H1 (cell line): ENCODE data around the gene SCPEP1. TPM values are rescaled to one million over a fixed set of nuclear protein-coding genes. Genes with fewer than 3 reads are reported as not detected.

Experiments used
- CTCF ChIA-PET: fragments of 300-600 bp; sonication (Branson Sonifier 250); formaldehyde crosslinking; loops from one replicate; lab custom pipeline; 2021; ENCODE audit not compliant: partially characterized antibody; lab: Charles Lee
- POLR2A ChIA-PET: fragments of 300-600 bp; sonication (Branson Sonifier 250); formaldehyde crosslinking; loops from one replicate; lab custom pipeline; 2021; ENCODE audit warnings: inconsistent platforms; ENCODE audit not compliant: partially characterized antibody; lab: Charles Lee
- DNase-seq, 2 experiments: peaks; one replicate each; pipeline versions ENCODE4 v3.0.0 to v3.0.0-alpha.2; 2010 to 2022; ENCODE audit warnings: low spot score in 2 of 2, low read depth in 1 of 2, mixed read lengths in 1 of 2
- FAIRE-seq: peaks from 2 replicates; lab custom pipeline; 2011; peaks lifted over from hg19 to GRCh38; lab: Jason Lieb, UNC
- H2AFZ ChIP-seq: 2 replicates; pipeline ENCODE4 v1.8.1; 2012; ENCODE audit warnings: low read length, inconsistent platforms
- H2AK5ac ChIP-seq: 2 replicates; pipeline ENCODE4 v1.6.1; 2013; ENCODE audit warnings: low read depth, low read length
- H2BK120ac ChIP-seq: replicated peaks from 2 replicates; pipeline ENCODE3; 2013; ENCODE audit warnings: low read depth, low read length, inconsistent platforms
- H2BK12ac ChIP-seq: 2 replicates; pipeline ENCODE4 v1.6.1; 2013; ENCODE audit warnings: low read depth, low read length
- H2BK15ac ChIP-seq: 2 replicates; pipeline ENCODE4 v1.6.1; 2013; ENCODE audit warnings: low read length
- H2BK20ac ChIP-seq: 2 replicates; pipeline ENCODE4 v1.6.1; 2013; ENCODE audit warnings: low read length
- H2BK5ac ChIP-seq: 2 replicates; pipeline ENCODE4 v1.6.1; 2013; ENCODE audit warnings: low read depth, low read length
- H3K14ac ChIP-seq: 2 replicates; pipeline ENCODE4 v1.6.1; 2013; ENCODE audit warnings: inconsistent platforms; ENCODE audit not compliant: insufficient read length
- H3K18ac ChIP-seq: 2 replicates; pipeline ENCODE4 v1.6.1; 2013; ENCODE audit warnings: low read length; ENCODE audit errors: extremely low read depth
- H3K23ac ChIP-seq: 2 replicates; pipeline ENCODE4 v1.6.1; 2013; ENCODE audit warnings: inconsistent platforms; ENCODE audit not compliant: insufficient read length
- H3K23me2 ChIP-seq: 2 replicates; pipeline ENCODE4 v1.6.1; 2013; ENCODE audit warnings: low read depth, low read length
- H3K27ac ChIP-seq: 2 replicates; pipeline ENCODE4 v1.6.1; 2011; ENCODE audit warnings: low read depth, low read length, inconsistent platforms
- H3K27me3 ChIP-seq, 4 experiments: replicated peaks in 1 of 4; 1 replicate in 1 of 4; 2 replicates in 3 of 4; pipeline versions ENCODE4 v1.6.1 to v1.8.1; 2011 to 2013; ENCODE audit warnings: low read length in 3 of 4, mild to moderate bottlenecking in 3 of 4, inconsistent platforms in 2 of 4, mixed read lengths in 2 of 4, moderate library complexity in 1 of 4; ENCODE audit not compliant: control insufficient read depth in 3 of 4, insufficient read depth in 3 of 4; ENCODE audit errors: extremely low read depth in 1 of 4
- H3K36me3 ChIP-seq, 4 experiments: 2 replicates each; pipeline versions ENCODE4 v1.6.1 to v1.8.1; 2011 to 2013; ENCODE audit warnings: mild to moderate bottlenecking in 4 of 4, low read length in 3 of 4, moderate library complexity in 2 of 4, control low read depth in 1 of 4, inconsistent platforms in 1 of 4; ENCODE audit not compliant: insufficient read depth in 4 of 4, control insufficient read depth in 2 of 4
- H3K4ac ChIP-seq: replicated peaks from 2 replicates; pipeline ENCODE3; 2013; ENCODE audit warnings: low read length, low read depth, mixed read lengths, inconsistent platforms; ENCODE audit not compliant: insufficient read length
- H3K4me1 ChIP-seq, 4 experiments: replicated peaks in 1 of 4; 1 replicate in 1 of 4; 2 replicates in 3 of 4; pipeline versions ENCODE4 v1.6.1 to v1.8.1; 2011 to 2013; ENCODE audit warnings: low read length in 3 of 4, inconsistent platforms in 2 of 4, mixed read lengths in 1 of 4; ENCODE audit not compliant: insufficient read depth in 4 of 4, control insufficient read depth in 3 of 4
- H3K4me2 ChIP-seq, 2 experiments: 2 replicates each; pipeline versions ENCODE4 v1.6.1 to v1.8.1; 2011 to 2013; ENCODE audit warnings: low read depth in 2 of 2, low read length in 2 of 2, control low read depth in 1 of 2, inconsistent platforms in 1 of 2, mild to moderate bottlenecking in 1 of 2; ENCODE audit not compliant: insufficient read depth in 1 of 2
- H3K4me3 ChIP-seq, 4 experiments: fragments of 200-600, 300-600 bp in 1 of 4; sonication (generic), shearing (Covaris generic), sonication (Bioruptor Twin) in 1 of 4; 2 replicates each; pipeline versions ENCODE4 v1.5.1 to v1.8.1; 2011 to 2016; ENCODE audit warnings: low read length in 4 of 4, low read depth in 3 of 4, control low read depth in 2 of 4, inconsistent platforms in 2 of 4, mild to moderate bottlenecking in 2 of 4, mixed read lengths in 1 of 4, moderate library complexity in 1 of 4; ENCODE audit not compliant: insufficient read depth in 2 of 4; ENCODE audit errors: extremely low read depth in 1 of 4
- H3K56ac ChIP-seq: replicated peaks from 2 replicates; pipeline ENCODE3; 2013; ENCODE audit warnings: low read depth, mild to moderate bottlenecking, mixed read lengths, low read length, inconsistent platforms; ENCODE audit not compliant: insufficient read length
- H3K79me1 ChIP-seq: 2 replicates; pipeline ENCODE4 v1.6.1; 2013; ENCODE audit warnings: low read depth, low read length, control low read depth
- H3K79me2 ChIP-seq, 2 experiments: 2 replicates each; pipeline versions ENCODE4 v1.6.1 to v1.8.1; 2012 to 2013; ENCODE audit warnings: low read length in 2 of 2, mild to moderate bottlenecking in 2 of 2, inconsistent platforms in 1 of 2; ENCODE audit not compliant: insufficient read depth in 2 of 2, control insufficient read depth in 1 of 2
- H3K9ac ChIP-seq, 4 experiments: replicated peaks in 1 of 4; 1 replicate in 1 of 4; 2 replicates in 3 of 4; pipeline versions ENCODE4 v1.6.1 to v1.8.1; 2011 to 2013; ENCODE audit warnings: low read depth in 3 of 4, low read length in 3 of 4, control low read depth in 2 of 4, mild to moderate bottlenecking in 2 of 4, moderate library complexity in 2 of 4, inconsistent platforms in 1 of 4; ENCODE audit errors: extremely low read depth in 1 of 4
- H3K9me3 ChIP-seq, 2 experiments: 2 replicates each; pipeline versions ENCODE4 v1.6.1 to v1.8.1; 2012 to 2013; ENCODE audit warnings: mild to moderate bottlenecking in 2 of 2, moderate library complexity in 2 of 2, control low read depth in 1 of 2, inconsistent platforms in 1 of 2, low read depth in 1 of 2, low read length in 1 of 2, mixed read lengths in 1 of 2; ENCODE audit not compliant: insufficient read depth in 2 of 2
- H4K20me1 ChIP-seq, 2 experiments: replicated peaks in 1 of 2; 2 replicates each; pipeline versions ENCODE3 to v1.8.1; 2011 to 2013; ENCODE audit warnings: inconsistent platforms in 2 of 2, low read length in 2 of 2, mild to moderate bottlenecking in 1 of 2; ENCODE audit not compliant: insufficient read depth in 2 of 2, control insufficient read depth in 1 of 2
- H4K5ac ChIP-seq: 2 replicates; pipeline ENCODE4 v1.6.1; 2013; ENCODE audit warnings: low read length, low read depth, mixed read lengths, inconsistent platforms; ENCODE audit not compliant: insufficient read length
- H4K8ac ChIP-seq: 2 replicates; pipeline ENCODE4 v1.8.0; 2013; ENCODE audit warnings: mild to moderate bottlenecking, moderate library complexity, low read length, inconsistent platforms; ENCODE audit not compliant: insufficient read depth; ENCODE audit errors: extremely low read depth
- H4K91ac ChIP-seq: replicated peaks from 2 replicates; pipeline ENCODE3; 2013; ENCODE audit warnings: low read length, mixed read lengths, inconsistent platforms; ENCODE audit not compliant: insufficient read length
- CBX5 ChIP-seq: fragments of 300-800, 300-1000 bp; sonication (generic); IDR thresholded peaks from 2 replicates; pipeline ENCODE4 v1.7.1; 2016; ENCODE audit warnings: antibody characterized with exemption, low read length, low read depth
- RXRA ChIP-seq: IDR thresholded peaks from 2 replicates; pipeline ENCODE4 v1.6.1; 2011; ENCODE audit warnings: low read depth, mild to moderate bottlenecking, low read length, moderate library complexity; ENCODE audit not compliant: insufficient read depth
- TAF1 ChIP-seq: IDR thresholded peaks from 2 replicates; pipeline ENCODE4 v1.6.1; 2011; ENCODE audit warnings: mild to moderate bottlenecking, low read depth, low read length
- WGBS, 2 experiments: shearing (Covaris generic) in 1 of 2; methylation state at CpG; one replicate each; pipeline versions ENCODE4 v1.1.6 to v1.1.7; 2013 to 2015; ENCODE audit warnings: low lambda C conversion rate in 2 of 2, mixed read lengths in 2 of 2, inconsistent platforms in 1 of 2, low coverage in 1 of 2, missing lambda C conversion rate in 1 of 2; ENCODE audit not compliant: insufficient replicate concordance in 2 of 2, insufficient coverage in 1 of 2, insufficient read length in 1 of 2; ENCODE audit errors: extremely low coverage in 1 of 2, missing lambda C conversion rate in 1 of 2; 5-methylcytosine and 5-hydroxymethylcytosine counted together
- polyA plus RNA-seq, 7 experiments: library from polyadenylated mRNA; depleted of rRNA in 3 of 7; stranded (reverse) in 5 of 7; unstranded in 2 of 7; fragments of >200 nt in 5 of 7; fragments of 200-250 nt in 2 of 7; gene quantifications; 1 replicate in 5 of 7; 2 replicates in 1 of 7; 4 replicates in 1 of 7; pipeline versions ENCODE4 v1.2.1 to v1.2.3, GENCODE V29; 2011 to 2013; ENCODE audit warnings: missing spikeins in 2 of 7, mixed read lengths in 2 of 7
- total RNA-seq: library from RNA; stranded (reverse); fragmentation: NEBNext Ultra II Directional; extraction: Animal tissue kit (Norgen Biotek cat#: 25700); gene quantifications from 2 replicates; pipeline ENCODE4 v1.2.1, GENCODE V29; 2021

Gene SCPEP1
- total and polyA plus RNA-seq, 2 of the 8 experiments (the other 6 are each of a cell fraction or from before 2014, with no cell fraction given): 30.7 to 52.6 TPM

GRCh38 chr17:57033296-57033695, 55.4 kb downstream of the SCPEP1 start:
- WGBS, 2 experiments: 53% methylated on average over 3 of the region's 3 CpGs; no CpG with 5 or more reads in 1 of the 2 experiments
- no peak overlapping the region for H3K27ac ChIP-seq
- no peak for FAIRE-seq
- no peaks in the 10 kb centered on the region for H3K79me1 ChIP-seq
- DNase-seq: no peak
- H3K4me1 ChIP-seq: peaks cover 0 to 5% (median 2%) of the 10 kb centered on the region in 4 experiments; a peak in 3 of 7 replicates
- H4K8ac ChIP-seq: no peak overlapping the region
- CTCF ChIA-PET: interaction anchor here (6.5 kb wide), 1 partner anchor 14 kb away, joined by 42 read pairs; no protein-coding TSS in a partner anchor
- no peaks in the 10 kb centered on the region for H3K27me3 ChIP-seq
- H3K4me2 ChIP-seq: no peak overlapping the region; a peak in 1 of 4 replicates
- H3K18ac ChIP-seq: peak overlapping the region; percentile 60; the same call in 1 of the 2 replicates
- H4K20me1 ChIP-seq: no peaks in the 10 kb centered on the region
- H3K23me2 ChIP-seq: no peaks in the 10 kb centered on the region
- no peak overlapping the region for H4K91ac ChIP-seq
- H3K23ac ChIP-seq: no peak overlapping the region
- no peak overlapping the region for H3K4ac ChIP-seq
- no peak overlapping the region for H2BK120ac ChIP-seq
- H3K56ac ChIP-seq: no peak overlapping the region
- H2BK12ac ChIP-seq: no peak overlapping the region
- POLR2A ChIA-PET: interaction anchor here (1.0 to 1.5 kb wide), 3 partner anchors 11 to 72 kb away, joined by 3 to 4 read pairs (median 4); partner anchors contain the start of gene COIL
- H3K4me3 ChIP-seq: no peak overlapping the region
- H2AFZ ChIP-seq: 0 out of 2 replicates have a peak overlapping the region, but pooled peaks have one; percentile 18
- no peak overlapping the region for H2BK5ac ChIP-seq
- no peak overlapping the region for H2BK20ac ChIP-seq
- no peak overlapping the region for H3K9ac ChIP-seq
- peaks cover 6 to 10% of the 10 kb centered on the region in 2 experiments for H3K9me3 ChIP-seq
- no peaks in the 10 kb centered on the region for H3K36me3 ChIP-seq
- no peak overlapping the region for H4K5ac ChIP-seq
- H2BK15ac ChIP-seq: no peak overlapping the region
- no peak overlapping the region for H3K14ac ChIP-seq
- no peaks in the 10 kb centered on the region for H3K79me2 ChIP-seq
- no peak overlapping the region for H2AK5ac ChIP-seq
- TF ChIP-seq TAF1 (no peak), RXRA (no peak), CBX5 (no peak)
